DND-41 (cell line): ENCODE measurements around the gene TAF1B.

Source experiments
- CTCF ChIP-seq: IDR thresholded peaks from 2 replicates; pipeline ENCODE4 v1.5.1; 2012; ENCODE audit warnings: borderline replicate concordance, low read length, moderate library complexity, mild to moderate bottlenecking; ENCODE audit not compliant: poor library complexity, severe bottlenecking; ENCODE audit errors: extremely low read depth
- EZH2 ChIP-seq: IDR thresholded peaks from 3 replicates; pipeline ENCODE4 v1.6.1; 2012; ENCODE audit warnings: borderline replicate concordance, low read depth, mild to moderate bottlenecking, moderate library complexity, low read length, inconsistent platforms; ENCODE audit not compliant: severe bottlenecking

- no peak for TF ChIP-seq CTCF
- TF ChIP-seq EZH2 = no peak
Observed at GRCh38 chr2:9847140-9847539, 3.9 kb downstream of the TAF1B start.
